ENCODE measurements around the gene KLHDC7A.

KLHDC7A gene

GRCh38 chr1:18473195-18473815 is 7.4 kb upstream of the KLHDC7A start:
- no peak for DNase-seq (ENCODE audit: low read depth)
- no peak for TF ChIP-seq CTCF (IDR thresholded peaks at IDR 0.05; ENCODE audit: low read depth, low read length, missing control alignments)
- no peak overlapping the region for H3K4me3 ChIP-seq (ENCODE audit: low read depth, low read length)

- TF ChIP-seq CTCF (IDR thresholded peaks at IDR 0.05; ENCODE audit: low read depth, low read length, missing control alignments), result no peak
- H3K4me3 ChIP-seq (ENCODE audit: low read depth, low read length), result no peak overlapping the region
- no peak for DNase-seq (ENCODE audit: low read depth)
Measured at GRCh38 chr1:18474559-18475175, 6.1 kb upstream of the KLHDC7A start.

GRCh38 chr1:18475234-18475905 is 5.4 kb upstream of the KLHDC7A start:
- DNase-seq (ENCODE audit: low read depth), result no peak

GRCh38 chr1:18479454-18479853 is 1.3 kb upstream of the KLHDC7A start:
- no peak overlapping the region for H3K4me3 ChIP-seq (ENCODE audit: low read depth, low read length)
- no peak for DNase-seq (ENCODE audit: low read depth)
- no peak for TF ChIP-seq CTCF (IDR thresholded peaks at IDR 0.05; ENCODE audit: low read depth, low read length, missing control alignments)

More at GRCh38 chr1:18475234-18475905, 5.4 kb upstream of the KLHDC7A start:
- no peak overlapping the region for H3K4me3 ChIP-seq (ENCODE audit: low read depth, low read length)
- TF ChIP-seq CTCF (IDR thresholded peaks at IDR 0.05; ENCODE audit: low read depth, low read length, missing control alignments), result no peak

- peak; percentile 24 for DNase-seq (ENCODE audit: low read depth)
- no peak overlapping the region for H3K4me3 ChIP-seq (ENCODE audit: low read depth, low read length)
- TF ChIP-seq CTCF (IDR thresholded peaks at IDR 0.05; ENCODE audit: low read depth, low read length, missing control alignments), result no peak
Measured at GRCh38 chr1:18481190-18481920, 625 bp downstream of the KLHDC7A start.

- no peak for DNase-seq (ENCODE audit: low read depth)
- TF ChIP-seq CTCF (IDR thresholded peaks at IDR 0.05; ENCODE audit: low read depth, low read length, missing control alignments), result no peak
- H3K4me3 ChIP-seq (ENCODE audit: low read depth, low read length), result no peak overlapping the region
Measured at GRCh38 chr1:18481921-18482701, 1.4 kb downstream of the KLHDC7A start.

Data from GM12864 (cell line).